ENCODE measurements around the gene IFIH1. TPM values are rescaled to one million over a fixed set of nuclear protein-coding genes. Genes with fewer than 3 reads are reported as not detected.

Gene IFIH1
- total RNA-seq, 2 donors from 2014 or later = 16.6 to 19.2 TPM

GRCh38 chr2:162312853-162313252 lies 5.6 kb downstream of the IFIH1 start:
- Histone ChIP-seq H3K9me3 (no peaks in the 10 kb centered on the region), H3K36me3 (peaks cover 7% of the 10 kb centered on the region), H3K27me3 (replicated peaks; ENCODE audit: insufficient read depth) (no peaks in the 10 kb centered on the region), H3K4me1 (ENCODE audit: control insufficient read depth in 1 of 2, low read depth in 2 of 2) (peaks cover 12 to 31% of the 10 kb centered on the region in 2 donors), H3K4me3 (no peak overlapping the region), H3K27ac (no peak overlapping the region)
- DNase-seq (ENCODE audit: low spot score) = no peak
- ATAC-seq (ENCODE audit: insufficient number of reproducible peaks, low FRiP score, low read depth) = no peak
- TF ChIP-seq CTCF (IDR thresholded peaks at IDR 0.05) = no peak

GRCh38 chr2:162308747-162309503 lies 9.6 kb downstream of the IFIH1 start:
- Histone ChIP-seq H3K36me3 (peaks cover 10% of the 10 kb centered on the region), H3K27me3 (replicated peaks; ENCODE audit: insufficient read depth) (no peaks in the 10 kb centered on the region), H3K4me1 (ENCODE audit: control insufficient read depth in 1 of 2, low read depth in 2 of 2) (peaks cover 0 to 5% of the 10 kb centered on the region in 2 donors), H3K27ac (no peak overlapping the region), H3K4me3 (no peak overlapping the region), H3K9me3 (no peaks in the 10 kb centered on the region)
- ATAC-seq (ENCODE audit: insufficient number of reproducible peaks, low FRiP score, low read depth) = no peak
- DNase-seq (ENCODE audit: low spot score) = no peak
- no peak for TF ChIP-seq CTCF (IDR thresholded peaks at IDR 0.05)

GRCh38 chr2:162305901-162306300 lies 12.6 kb downstream of the IFIH1 start:
- ATAC-seq (ENCODE audit: insufficient number of reproducible peaks, low FRiP score, low read depth) (no peak), DNase-seq (ENCODE audit: low spot score) (no peak)
- Histone ChIP-seq H3K9me3 (no peaks in the 10 kb centered on the region), H3K36me3 (peaks cover 10% of the 10 kb centered on the region), H3K27me3 (replicated peaks; ENCODE audit: insufficient read depth) (no peaks in the 10 kb centered on the region), H3K4me1 (ENCODE audit: control insufficient read depth in 1 of 2, low read depth in 2 of 2) (no peaks in the 10 kb centered on the region), H3K4me3 (no peak overlapping the region), H3K27ac (no peak overlapping the region)
- no peak for TF ChIP-seq CTCF (IDR thresholded peaks at IDR 0.05)

- ATAC-seq (ENCODE audit: insufficient number of reproducible peaks, low FRiP score, low read depth) (no peak), DNase-seq (ENCODE audit: low spot score) (no peak)
These were observed 16.6 kb downstream of the IFIH1 start for GRCh38 chr2:162301877-162302276.

More at GRCh38 chr2:162301877-162302276, 16.6 kb downstream of the IFIH1 start:
- no peak for TF ChIP-seq CTCF (IDR thresholded peaks at IDR 0.05)
- Histone ChIP-seq H3K27me3 (replicated peaks; ENCODE audit: insufficient read depth) (no peaks in the 10 kb centered on the region), H3K36me3 (peaks cover 3% of the 10 kb centered on the region), H3K9me3 (no peaks in the 10 kb centered on the region), H3K27ac (no peak overlapping the region), H3K4me1 (ENCODE audit: control insufficient read depth in 1 of 2, low read depth in 2 of 2) (no peaks in the 10 kb centered on the region), H3K4me3 (no peak overlapping the region)
